H1 (cell line): ENCODE data around the gene WDR31. TPM values are rescaled to one million over a fixed set of nuclear protein-coding genes. Genes with fewer than 3 reads are reported as not detected.

Experiments
- CTCF ChIA-PET: fragments of 300-600 bp; sonication (Branson Sonifier 250); formaldehyde crosslinking; loops from one replicate; lab custom pipeline; 2021; ENCODE audit not compliant: partially characterized antibody; lab: Charles Lee
- POLR2A ChIA-PET: fragments of 300-600 bp; sonication (Branson Sonifier 250); formaldehyde crosslinking; loops from one replicate; lab custom pipeline; 2021; ENCODE audit warnings: inconsistent platforms; ENCODE audit not compliant: partially characterized antibody; lab: Charles Lee
- DNase-seq, 2 experiments: peaks; one replicate each; pipeline versions ENCODE4 v3.0.0 to v3.0.0-alpha.2; 2010 to 2022; ENCODE audit warnings: low spot score in 2 of 2, low read depth in 1 of 2, mixed read lengths in 1 of 2
- FAIRE-seq: peaks from 2 replicates; lab custom pipeline; 2011; peaks lifted over from hg19 to GRCh38; lab: Jason Lieb, UNC
- H2AFZ ChIP-seq: 2 replicates; pipeline ENCODE4 v1.8.1; 2012; ENCODE audit warnings: low read length, inconsistent platforms
- H2AK5ac ChIP-seq: 2 replicates; pipeline ENCODE4 v1.6.1; 2013; ENCODE audit warnings: low read depth, low read length
- H2BK120ac ChIP-seq: replicated peaks from 2 replicates; pipeline ENCODE3; 2013; ENCODE audit warnings: low read depth, low read length, inconsistent platforms
- H2BK12ac ChIP-seq: 2 replicates; pipeline ENCODE4 v1.6.1; 2013; ENCODE audit warnings: low read depth, low read length
- H2BK15ac ChIP-seq: 2 replicates; pipeline ENCODE4 v1.6.1; 2013; ENCODE audit warnings: low read length
- H2BK20ac ChIP-seq: 2 replicates; pipeline ENCODE4 v1.6.1; 2013; ENCODE audit warnings: low read length
- H2BK5ac ChIP-seq: 2 replicates; pipeline ENCODE4 v1.6.1; 2013; ENCODE audit warnings: low read depth, low read length
- H3K14ac ChIP-seq: 2 replicates; pipeline ENCODE4 v1.6.1; 2013; ENCODE audit warnings: inconsistent platforms; ENCODE audit not compliant: insufficient read length
- H3K18ac ChIP-seq: 2 replicates; pipeline ENCODE4 v1.6.1; 2013; ENCODE audit warnings: low read length; ENCODE audit errors: extremely low read depth
- H3K23ac ChIP-seq: 2 replicates; pipeline ENCODE4 v1.6.1; 2013; ENCODE audit warnings: inconsistent platforms; ENCODE audit not compliant: insufficient read length
- H3K23me2 ChIP-seq: 2 replicates; pipeline ENCODE4 v1.6.1; 2013; ENCODE audit warnings: low read depth, low read length
- H3K27ac ChIP-seq: 2 replicates; pipeline ENCODE4 v1.6.1; 2011; ENCODE audit warnings: low read depth, low read length, inconsistent platforms
- H3K27me3 ChIP-seq, 4 experiments: replicated peaks in 1 of 4; 1 replicate in 1 of 4; 2 replicates in 3 of 4; pipeline versions ENCODE4 v1.6.1 to v1.8.1; 2011 to 2013; ENCODE audit warnings: low read length in 3 of 4, mild to moderate bottlenecking in 3 of 4, inconsistent platforms in 2 of 4, mixed read lengths in 2 of 4, moderate library complexity in 1 of 4; ENCODE audit not compliant: control insufficient read depth in 3 of 4, insufficient read depth in 3 of 4; ENCODE audit errors: extremely low read depth in 1 of 4
- H3K36me3 ChIP-seq, 4 experiments: 2 replicates each; pipeline versions ENCODE4 v1.6.1 to v1.8.1; 2011 to 2013; ENCODE audit warnings: mild to moderate bottlenecking in 4 of 4, low read length in 3 of 4, moderate library complexity in 2 of 4, control low read depth in 1 of 4, inconsistent platforms in 1 of 4; ENCODE audit not compliant: insufficient read depth in 4 of 4, control insufficient read depth in 2 of 4
- H3K4ac ChIP-seq: replicated peaks from 2 replicates; pipeline ENCODE3; 2013; ENCODE audit warnings: low read length, low read depth, mixed read lengths, inconsistent platforms; ENCODE audit not compliant: insufficient read length
- H3K4me1 ChIP-seq, 4 experiments: replicated peaks in 1 of 4; 1 replicate in 1 of 4; 2 replicates in 3 of 4; pipeline versions ENCODE4 v1.6.1 to v1.8.1; 2011 to 2013; ENCODE audit warnings: low read length in 3 of 4, inconsistent platforms in 2 of 4, mixed read lengths in 1 of 4; ENCODE audit not compliant: insufficient read depth in 4 of 4, control insufficient read depth in 3 of 4
- H3K4me2 ChIP-seq, 2 experiments: 2 replicates each; pipeline versions ENCODE4 v1.6.1 to v1.8.1; 2011 to 2013; ENCODE audit warnings: low read depth in 2 of 2, low read length in 2 of 2, control low read depth in 1 of 2, inconsistent platforms in 1 of 2, mild to moderate bottlenecking in 1 of 2; ENCODE audit not compliant: insufficient read depth in 1 of 2
- H3K4me3 ChIP-seq, 4 experiments: fragments of 200-600, 300-600 bp in 1 of 4; sonication (generic), shearing (Covaris generic), sonication (Bioruptor Twin) in 1 of 4; 2 replicates each; pipeline versions ENCODE4 v1.5.1 to v1.8.1; 2011 to 2016; ENCODE audit warnings: low read length in 4 of 4, low read depth in 3 of 4, control low read depth in 2 of 4, inconsistent platforms in 2 of 4, mild to moderate bottlenecking in 2 of 4, mixed read lengths in 1 of 4, moderate library complexity in 1 of 4; ENCODE audit not compliant: insufficient read depth in 2 of 4; ENCODE audit errors: extremely low read depth in 1 of 4
- H3K56ac ChIP-seq: replicated peaks from 2 replicates; pipeline ENCODE3; 2013; ENCODE audit warnings: low read depth, mild to moderate bottlenecking, mixed read lengths, low read length, inconsistent platforms; ENCODE audit not compliant: insufficient read length
- H3K79me1 ChIP-seq: 2 replicates; pipeline ENCODE4 v1.6.1; 2013; ENCODE audit warnings: low read depth, low read length, control low read depth
- H3K79me2 ChIP-seq, 2 experiments: 2 replicates each; pipeline versions ENCODE4 v1.6.1 to v1.8.1; 2012 to 2013; ENCODE audit warnings: low read length in 2 of 2, mild to moderate bottlenecking in 2 of 2, inconsistent platforms in 1 of 2; ENCODE audit not compliant: insufficient read depth in 2 of 2, control insufficient read depth in 1 of 2
- H3K9ac ChIP-seq, 4 experiments: replicated peaks in 1 of 4; 1 replicate in 1 of 4; 2 replicates in 3 of 4; pipeline versions ENCODE4 v1.6.1 to v1.8.1; 2011 to 2013; ENCODE audit warnings: low read depth in 3 of 4, low read length in 3 of 4, control low read depth in 2 of 4, mild to moderate bottlenecking in 2 of 4, moderate library complexity in 2 of 4, inconsistent platforms in 1 of 4; ENCODE audit errors: extremely low read depth in 1 of 4
- H3K9me3 ChIP-seq, 2 experiments: 2 replicates each; pipeline versions ENCODE4 v1.6.1 to v1.8.1; 2012 to 2013; ENCODE audit warnings: mild to moderate bottlenecking in 2 of 2, moderate library complexity in 2 of 2, control low read depth in 1 of 2, inconsistent platforms in 1 of 2, low read depth in 1 of 2, low read length in 1 of 2, mixed read lengths in 1 of 2; ENCODE audit not compliant: insufficient read depth in 2 of 2
- H4K20me1 ChIP-seq, 2 experiments: replicated peaks in 1 of 2; 2 replicates each; pipeline versions ENCODE3 to v1.8.1; 2011 to 2013; ENCODE audit warnings: inconsistent platforms in 2 of 2, low read length in 2 of 2, mild to moderate bottlenecking in 1 of 2; ENCODE audit not compliant: insufficient read depth in 2 of 2, control insufficient read depth in 1 of 2
- H4K5ac ChIP-seq: 2 replicates; pipeline ENCODE4 v1.6.1; 2013; ENCODE audit warnings: low read length, low read depth, mixed read lengths, inconsistent platforms; ENCODE audit not compliant: insufficient read length
- H4K8ac ChIP-seq: 2 replicates; pipeline ENCODE4 v1.8.0; 2013; ENCODE audit warnings: mild to moderate bottlenecking, moderate library complexity, low read length, inconsistent platforms; ENCODE audit not compliant: insufficient read depth; ENCODE audit errors: extremely low read depth
- H4K91ac ChIP-seq: replicated peaks from 2 replicates; pipeline ENCODE3; 2013; ENCODE audit warnings: low read length, mixed read lengths, inconsistent platforms; ENCODE audit not compliant: insufficient read length
- CEBPB ChIP-seq: IDR thresholded peaks from 2 replicates; pipeline ENCODE4 v1.6.1; 2012; ENCODE audit warnings: low read depth, low read length
- CREB1 ChIP-seq: IDR thresholded peaks from 2 replicates; pipeline ENCODE4 v1.6.1; 2012; ENCODE audit warnings: inconsistent platforms
- MAFK ChIP-seq: IDR thresholded peaks from 2 replicates; pipeline ENCODE4 v1.6.1; 2012; ENCODE audit warnings: low read depth, mild to moderate bottlenecking, improper control_type of control experiment, low read length
- RAD21 ChIP-seq, 2 experiments: IDR thresholded peaks in 1 of 2; conservative IDR thresholded peaks in 1 of 2; 2 replicates each; pipeline ENCODE4 v1.6.1; 2011; ENCODE audit warnings: low read depth in 2 of 2, low read length in 2 of 2, improper control_type of control experiment in 1 of 2, inconsistent platforms in 1 of 2, mild to moderate bottlenecking in 1 of 2, moderate library complexity in 1 of 2
- RBBP5 ChIP-seq: IDR thresholded peaks from 2 replicates; pipeline ENCODE4 v1.7.1; 2012; ENCODE audit warnings: low read depth, mild to moderate bottlenecking, inconsistent platforms, low read length, moderate library complexity, borderline replicate concordance
- RFX5 ChIP-seq: IDR thresholded peaks from 2 replicates; pipeline ENCODE4 v1.6.1; 2011; ENCODE audit warnings: low read depth, low read length, improper control_type of control experiment, borderline replicate concordance
- RNF2 ChIP-seq: fragments of 200-900, 300-1000 bp; sonication (generic); IDR thresholded peaks from 2 replicates; pipeline ENCODE4 v1.7.1; 2016; ENCODE audit warnings: borderline replicate concordance, low read depth, mild to moderate bottlenecking, antibody characterized with exemption, low read length; ENCODE audit not compliant: poor library complexity, severe bottlenecking; ENCODE audit errors: missing control alignments
- SIX5 ChIP-seq: IDR thresholded peaks from 2 replicates; pipeline ENCODE4 v1.6.1; 2011; ENCODE audit warnings: mild to moderate bottlenecking, low read depth, low read length
- WGBS, 2 experiments: shearing (Covaris generic) in 1 of 2; methylation state at CpG; one replicate each; pipeline versions ENCODE4 v1.1.6 to v1.1.7; 2013 to 2015; ENCODE audit warnings: low lambda C conversion rate in 2 of 2, mixed read lengths in 2 of 2, inconsistent platforms in 1 of 2, low coverage in 1 of 2, missing lambda C conversion rate in 1 of 2; ENCODE audit not compliant: insufficient replicate concordance in 2 of 2, insufficient coverage in 1 of 2, insufficient read length in 1 of 2; ENCODE audit errors: extremely low coverage in 1 of 2, missing lambda C conversion rate in 1 of 2; 5-methylcytosine and 5-hydroxymethylcytosine counted together
- polyA plus RNA-seq, 7 experiments: library from polyadenylated mRNA; depleted of rRNA in 3 of 7; stranded (reverse) in 5 of 7; unstranded in 2 of 7; fragments of >200 nt in 5 of 7; fragments of 200-250 nt in 2 of 7; gene quantifications; 1 replicate in 5 of 7; 2 replicates in 1 of 7; 4 replicates in 1 of 7; pipeline versions ENCODE4 v1.2.1 to v1.2.3, GENCODE V29; 2011 to 2013; ENCODE audit warnings: missing spikeins in 2 of 7, mixed read lengths in 2 of 7
- total RNA-seq: library from RNA; stranded (reverse); fragmentation: NEBNext Ultra II Directional; extraction: Animal tissue kit (Norgen Biotek cat#: 25700); gene quantifications from 2 replicates; pipeline ENCODE4 v1.2.1, GENCODE V29; 2021

Gene WDR31
- total and polyA plus RNA-seq, 2 of the 8 experiments (the other 6 are each of a cell fraction or from before 2014, with no cell fraction given): 0.27 to 0.28 TPM

GRCh38 chr9:113356686-113357292 is 16.7 kb upstream of the WDR31 start:
- no peak for DNase-seq

More at GRCh38 chr9:113356686-113357292, 16.7 kb upstream of the WDR31 start:
- H2BK12ac ChIP-seq: no peak overlapping the region
- no peaks in the 10 kb centered on the region; a peak in 1 of 7 replicates for H3K27me3 ChIP-seq
- CTCF ChIA-PET: interaction anchor here (0.9 to 2.2 kb wide), 8 partner anchors 9 to 82 kb away, joined by 3 to 9 read pairs (median 4); no protein-coding TSS in a partner anchor
- TF ChIP-seq RNF2: no peak
- TF ChIP-seq CEBPB: no peak
- no peak for TF ChIP-seq RAD21 (IDR thresholded peaks at IDR 0.05 in 1 of 2, conservative IDR thresholded peaks at IDR 0.05 in 1 of 2; ENCODE audit: low read depth in 2 of 2, low read length in 2 of 2)
- no peak for TF ChIP-seq SIX5
- TF ChIP-seq RFX5: no peak
- TF ChIP-seq CREB1: no peak
- no peak for TF ChIP-seq MAFK
- no peak for TF ChIP-seq RBBP5
- H3K56ac ChIP-seq: no peak overlapping the region
- no peak for FAIRE-seq
- no peak overlapping the region for H2BK120ac ChIP-seq
- peaks cover 2% of the 10 kb centered on the region in 2 experiments for H4K20me1 ChIP-seq
- H2BK5ac ChIP-seq: no peak overlapping the region
- no peak overlapping the region for H3K27ac ChIP-seq
- no peak overlapping the region for H4K5ac ChIP-seq
- H3K23ac ChIP-seq: no peak overlapping the region
- no peak overlapping the region for H3K14ac ChIP-seq
- no peak overlapping the region for H3K18ac ChIP-seq
- no peaks in the 10 kb centered on the region for H3K23me2 ChIP-seq
- no peak overlapping the region for H3K4ac ChIP-seq
- no peak overlapping the region for H2AK5ac ChIP-seq
- no peak overlapping the region for H3K4me2 ChIP-seq
- no peak overlapping the region for H4K91ac ChIP-seq
- no peaks in the 10 kb centered on the region for H3K36me3 ChIP-seq
- no peak overlapping the region for H2AFZ ChIP-seq
- POLR2A ChIA-PET: no interaction called here
- H2BK20ac ChIP-seq: no peak overlapping the region
- no peaks in the 10 kb centered on the region for H3K79me2 ChIP-seq
- no peak overlapping the region for H2BK15ac ChIP-seq
- H4K8ac ChIP-seq: no peak overlapping the region
- H3K79me1 ChIP-seq: no peaks in the 10 kb centered on the region; the same call in none of the 2 replicates
- no peak overlapping the region for H3K4me3 ChIP-seq
- no peaks in the 10 kb centered on the region for H3K9me3 ChIP-seq
- H3K4me1 ChIP-seq: no peaks in the 10 kb centered on the region; a peak in 1 of 7 replicates
- no peak overlapping the region for H3K9ac ChIP-seq
- 92% methylated on average over 7 of the region's 7 CpGs; no CpG with 5 or more reads in 1 of the 2 experiments for WGBS, 2 experiments
